DND-41 (cell line): Measurements from ENCODE around the gene ENO3.

Experiments used
- ATAC-seq: fragments of 200-7000 bp; cut with Tn5 transposase; 3 replicates; pipeline ENCODE4 v1.9.1; 2021; ENCODE audit warnings: low read depth; ENCODE audit not compliant: insufficient read depth
- DNase-seq: peaks from one replicate; pipeline ENCODE4 v3.0.0-alpha.2; 2020
- H2AFZ ChIP-seq: 2 replicates; pipeline ENCODE4 v1.6.0; 2012; ENCODE audit warnings: low read depth, low read length
- H3K27ac ChIP-seq: 2 replicates; pipeline ENCODE4 v1.5.1; 2012; ENCODE audit warnings: low read length, inconsistent platforms
- H3K27me3 ChIP-seq: fragments of 200-600 bp; sonication (generic); 2 replicates; pipeline ENCODE4 v1.6.0; 2012; ENCODE audit warnings: low read length, mild to moderate bottlenecking, inconsistent platforms; ENCODE audit not compliant: insufficient read depth, poor library complexity
- H3K36me3 ChIP-seq: 2 replicates; pipeline ENCODE4 v1.5.1; 2012; ENCODE audit warnings: low read length, inconsistent platforms; ENCODE audit not compliant: insufficient read depth
- H3K4me1 ChIP-seq: 2 replicates; pipeline ENCODE4 v1.5.1; 2012; ENCODE audit warnings: mild to moderate bottlenecking, low read length; ENCODE audit not compliant: insufficient read depth
- H3K4me2 ChIP-seq: 2 replicates; pipeline ENCODE4 v1.6.0; 2012; ENCODE audit warnings: mild to moderate bottlenecking, moderate library complexity, low read length, inconsistent platforms; ENCODE audit not compliant: insufficient read depth
- H3K4me3 ChIP-seq, 2 experiments: fragments of 200-600 bp in 1 of 2; shearing (Covaris generic) in 1 of 2; 2 replicates each; pipeline ENCODE4 v1.5.1; 2012 to 2016; ENCODE audit warnings: inconsistent platforms in 2 of 2, low read length in 2 of 2, mild to moderate bottlenecking in 2 of 2, low read depth in 1 of 2, moderate library complexity in 1 of 2
- H3K79me2 ChIP-seq: 2 replicates; pipeline ENCODE4 v1.6.0; 2012; ENCODE audit warnings: low read length, inconsistent platforms; ENCODE audit not compliant: insufficient read depth
- H3K9ac ChIP-seq: 2 replicates; pipeline ENCODE4 v1.6.0; 2012; ENCODE audit warnings: low read depth, mild to moderate bottlenecking, inconsistent platforms, low read length, moderate library complexity
- H3K9me3 ChIP-seq: 2 replicates; pipeline ENCODE4 v1.5.1; 2012; ENCODE audit warnings: low read length, moderate library complexity, mild to moderate bottlenecking, inconsistent platforms; ENCODE audit not compliant: insufficient read depth, severe bottlenecking
- H4K20me1 ChIP-seq: 2 replicates; pipeline ENCODE4 v1.6.0; 2012; ENCODE audit warnings: low read length; ENCODE audit not compliant: insufficient read depth
- CTCF ChIP-seq: IDR thresholded peaks from 2 replicates; pipeline ENCODE4 v1.5.1; 2012; ENCODE audit warnings: borderline replicate concordance, low read length, moderate library complexity, mild to moderate bottlenecking; ENCODE audit not compliant: poor library complexity, severe bottlenecking; ENCODE audit errors: extremely low read depth
- EZH2 ChIP-seq: IDR thresholded peaks from 3 replicates; pipeline ENCODE4 v1.6.1; 2012; ENCODE audit warnings: borderline replicate concordance, low read depth, mild to moderate bottlenecking, moderate library complexity, low read length, inconsistent platforms; ENCODE audit not compliant: severe bottlenecking

Gene ENO3

GRCh38 chr17:4971826-4972225 lies 20.9 kb downstream of the ENO3 start:
- Histone ChIP-seq H3K4me1 (peaks cover 19% of the 10 kb centered on the region), H3K9me3 (no peaks in the 10 kb centered on the region), H3K9ac (no peak overlapping the region), H3K4me2 (no peak overlapping the region), H3K27ac (no peak overlapping the region), H3K36me3 (peaks cover 69% of the 10 kb centered on the region), H4K20me1 (peaks cover 4% of the 10 kb centered on the region), H3K27me3 (no peaks in the 10 kb centered on the region), H3K4me3 (no peak overlapping the region), H3K79me2 (peaks cover 20% of the 10 kb centered on the region), H2AFZ (no peak overlapping the region)
- no peak for ATAC-seq
- no peak for DNase-seq
- TF ChIP-seq EZH2 (no peak), CTCF (no peak)

GRCh38 chr17:4972322-4972721 lies 21.4 kb downstream of the ENO3 start:
- no peak overlapping the region for H3K9ac ChIP-seq
- ATAC-seq (no peak), DNase-seq (no peak)
- H3K36me3 ChIP-seq = peaks cover 74% of the 10 kb centered on the region
- H3K27me3 ChIP-seq = no peaks in the 10 kb centered on the region
- no peaks in the 10 kb centered on the region for H3K9me3 ChIP-seq
- TF ChIP-seq CTCF = no peak
- TF ChIP-seq EZH2 = no peak
- peaks cover 19% of the 10 kb centered on the region for H3K79me2 ChIP-seq
- no peak overlapping the region for H3K4me3 ChIP-seq
- H4K20me1 ChIP-seq = peaks cover 4% of the 10 kb centered on the region
- H3K4me2 ChIP-seq = no peak overlapping the region
- H3K27ac ChIP-seq = no peak overlapping the region
- no peak overlapping the region for H2AFZ ChIP-seq
- peaks cover 19% of the 10 kb centered on the region for H3K4me1 ChIP-seq

GRCh38 chr17:4972752-4973151 lies 21.8 kb downstream of the ENO3 start:
- ATAC-seq (no peak), DNase-seq (no peak)
- H3K36me3 ChIP-seq = peaks cover 78% of the 10 kb centered on the region
- no peak overlapping the region for H3K9ac ChIP-seq
- no peak overlapping the region for H2AFZ ChIP-seq
- peaks cover 19% of the 10 kb centered on the region for H3K79me2 ChIP-seq
- H3K27me3 ChIP-seq = no peaks in the 10 kb centered on the region
- H3K27ac ChIP-seq = no peak overlapping the region
- peaks cover 19% of the 10 kb centered on the region for H3K4me1 ChIP-seq
- no peaks in the 10 kb centered on the region for H3K9me3 ChIP-seq
- peaks cover 4% of the 10 kb centered on the region for H4K20me1 ChIP-seq
- H3K4me2 ChIP-seq = no peak overlapping the region
- no peak overlapping the region for H3K4me3 ChIP-seq
- TF ChIP-seq CTCF (no peak), EZH2 (no peak)
